Lower leg skin (tissue), 3 donors: ENCODE results near the gene EIF3C.
"Not testable (repeated sequence)": the region's sequence is repeated elsewhere in the genome, so short reads cannot be mapped to it uniquely, and the experiment has no call there.

Source experiments
- POLR2A ChIP-seq, 2 donors: fragments of 450-650 bp; IDR thresholded peaks; one replicate each; pipeline ENCODE4 v1.6.1; 2016 to 2017; ENCODE audit warnings: antibody characterized with exemption in 2 of 2, mild to moderate bottlenecking in 1 of 2, moderate library complexity in 1 of 2
- TF ChIP-seq, protein P1 (sequence below), 3 donors: fragments of 450-650 bp; IDR thresholded peaks; one replicate each; pipeline ENCODE4 v1.5.1; 2016; ENCODE audit warnings: antibody characterized with exemption in 3 of 3, mild to moderate bottlenecking in 3 of 3, moderate library complexity in 2 of 3

DNA sequence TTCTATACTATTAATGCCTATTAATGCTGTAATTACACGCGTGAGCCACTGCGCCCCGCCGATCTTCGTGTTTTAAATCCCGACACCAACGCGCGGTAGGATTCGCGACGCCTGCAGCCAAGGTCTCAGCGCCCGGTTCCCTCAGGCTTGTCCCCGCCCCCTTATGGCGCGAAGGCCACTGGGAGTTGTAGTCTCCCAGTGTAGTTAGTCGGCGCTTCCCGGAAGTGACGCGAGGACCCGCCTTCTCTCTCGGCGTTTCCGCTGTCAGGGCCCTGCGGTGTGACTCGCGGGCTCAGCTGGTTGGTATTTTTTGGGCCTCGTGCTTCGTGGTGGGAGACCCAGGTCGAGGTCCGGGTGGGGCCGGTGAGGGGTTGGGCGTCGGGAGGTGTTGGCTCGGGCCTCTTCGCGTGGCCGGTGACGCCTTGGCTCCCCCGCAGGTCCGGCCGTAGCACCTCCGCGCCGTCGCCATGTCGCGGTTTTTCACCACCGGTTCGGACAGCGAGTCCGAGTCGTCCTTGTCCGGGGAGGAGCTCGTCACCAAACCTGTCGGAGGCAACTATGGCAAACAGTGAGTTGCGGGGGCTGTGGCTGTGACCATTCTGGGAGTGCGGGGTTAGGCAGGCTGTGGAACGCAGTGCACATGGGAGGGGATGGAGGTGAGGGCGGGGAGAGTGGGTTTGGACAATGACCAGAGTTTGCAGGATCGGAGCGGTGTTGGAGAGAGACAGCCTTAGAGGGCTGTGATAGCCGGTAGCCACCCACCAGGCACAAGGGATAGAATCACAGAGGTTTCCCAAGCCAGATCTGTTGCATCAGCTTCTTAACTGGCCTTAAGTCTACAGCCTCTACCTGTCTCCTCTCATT lies at the start of gene EIF3C:
- TF ChIP-seq, protein P1, sequence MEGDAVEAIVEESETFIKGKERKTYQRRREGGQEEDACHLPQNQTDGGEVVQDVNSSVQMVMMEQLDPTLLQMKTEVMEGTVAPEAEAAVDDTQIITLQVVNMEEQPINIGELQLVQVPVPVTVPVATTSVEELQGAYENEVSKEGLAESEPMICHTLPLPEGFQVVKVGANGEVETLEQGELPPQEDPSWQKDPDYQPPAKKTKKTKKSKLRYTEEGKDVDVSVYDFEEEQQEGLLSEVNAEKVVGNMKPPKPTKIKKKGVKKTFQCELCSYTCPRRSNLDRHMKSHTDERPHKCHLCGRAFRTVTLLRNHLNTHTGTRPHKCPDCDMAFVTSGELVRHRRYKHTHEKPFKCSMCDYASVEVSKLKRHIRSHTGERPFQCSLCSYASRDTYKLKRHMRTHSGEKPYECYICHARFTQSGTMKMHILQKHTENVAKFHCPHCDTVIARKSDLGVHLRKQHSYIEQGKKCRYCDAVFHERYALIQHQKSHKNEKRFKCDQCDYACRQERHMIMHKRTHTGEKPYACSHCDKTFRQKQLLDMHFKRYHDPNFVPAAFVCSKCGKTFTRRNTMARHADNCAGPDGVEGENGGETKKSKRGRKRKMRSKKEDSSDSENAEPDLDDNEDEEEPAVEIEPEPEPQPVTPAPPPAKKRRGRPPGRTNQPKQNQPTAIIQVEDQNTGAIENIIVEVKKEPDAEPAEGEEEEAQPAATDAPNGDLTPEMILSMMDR (IDR thresholded peaks at IDR 0.05), result not testable (repeated sequence)
- not testable (repeated sequence) for TF ChIP-seq POLR2A (IDR thresholded peaks at IDR 0.05)
